ENCODE measurements around the gene ADAMTS14.

Gene ADAMTS14

DNA sequence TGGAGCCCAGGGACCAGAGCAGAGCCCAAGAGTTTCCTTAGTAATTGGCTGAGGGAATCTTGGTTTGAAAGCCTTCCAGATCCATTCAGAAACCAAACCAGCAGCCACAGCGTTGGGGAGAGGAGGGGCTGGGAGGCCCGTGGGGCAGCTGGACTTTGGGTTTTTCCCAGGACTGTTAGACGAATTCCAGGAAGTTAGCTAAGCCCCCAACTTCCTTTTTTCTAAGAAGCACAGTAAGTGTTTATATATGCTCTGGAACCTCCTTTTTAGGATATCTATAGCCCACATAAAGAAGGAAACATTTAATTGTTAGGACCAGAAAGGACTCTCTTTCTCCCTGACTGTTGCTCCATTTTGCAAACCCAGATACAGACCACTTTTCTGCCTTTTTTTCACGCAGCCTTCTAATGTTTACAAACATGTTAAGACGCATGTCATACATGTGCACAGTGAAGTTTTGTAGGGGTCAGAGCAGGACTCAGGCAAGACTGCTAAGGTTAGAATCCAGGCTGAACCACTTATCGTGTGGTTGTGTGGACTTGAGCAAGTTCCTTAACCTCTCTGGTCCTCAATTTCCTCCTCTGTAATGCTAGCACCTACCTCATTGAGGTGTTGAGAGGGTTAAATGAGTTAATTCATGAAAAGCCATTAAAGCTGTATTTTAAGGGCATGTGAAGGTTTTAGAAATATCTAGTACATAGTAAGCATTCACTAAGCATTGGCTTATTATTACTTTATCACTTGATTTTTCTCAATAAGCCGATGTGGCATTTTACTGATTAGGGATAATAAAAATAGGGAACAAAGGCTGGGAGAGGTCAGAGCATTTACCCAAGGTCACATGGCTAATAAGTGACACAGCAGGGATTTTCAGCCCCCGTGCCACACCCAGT lies 70.5 kb downstream of the ADAMTS14 start:
- no peak overlapping the region for H3K27ac ChIP-seq
- no peak for TF ChIP-seq ZFX (IDR thresholded peaks at IDR 0.05; ENCODE audit: borderline replicate concordance)
- TF ChIP-seq, protein P1, sequence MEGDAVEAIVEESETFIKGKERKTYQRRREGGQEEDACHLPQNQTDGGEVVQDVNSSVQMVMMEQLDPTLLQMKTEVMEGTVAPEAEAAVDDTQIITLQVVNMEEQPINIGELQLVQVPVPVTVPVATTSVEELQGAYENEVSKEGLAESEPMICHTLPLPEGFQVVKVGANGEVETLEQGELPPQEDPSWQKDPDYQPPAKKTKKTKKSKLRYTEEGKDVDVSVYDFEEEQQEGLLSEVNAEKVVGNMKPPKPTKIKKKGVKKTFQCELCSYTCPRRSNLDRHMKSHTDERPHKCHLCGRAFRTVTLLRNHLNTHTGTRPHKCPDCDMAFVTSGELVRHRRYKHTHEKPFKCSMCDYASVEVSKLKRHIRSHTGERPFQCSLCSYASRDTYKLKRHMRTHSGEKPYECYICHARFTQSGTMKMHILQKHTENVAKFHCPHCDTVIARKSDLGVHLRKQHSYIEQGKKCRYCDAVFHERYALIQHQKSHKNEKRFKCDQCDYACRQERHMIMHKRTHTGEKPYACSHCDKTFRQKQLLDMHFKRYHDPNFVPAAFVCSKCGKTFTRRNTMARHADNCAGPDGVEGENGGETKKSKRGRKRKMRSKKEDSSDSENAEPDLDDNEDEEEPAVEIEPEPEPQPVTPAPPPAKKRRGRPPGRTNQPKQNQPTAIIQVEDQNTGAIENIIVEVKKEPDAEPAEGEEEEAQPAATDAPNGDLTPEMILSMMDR (IDR thresholded peaks at IDR 0.05), result no peak

DNA sequence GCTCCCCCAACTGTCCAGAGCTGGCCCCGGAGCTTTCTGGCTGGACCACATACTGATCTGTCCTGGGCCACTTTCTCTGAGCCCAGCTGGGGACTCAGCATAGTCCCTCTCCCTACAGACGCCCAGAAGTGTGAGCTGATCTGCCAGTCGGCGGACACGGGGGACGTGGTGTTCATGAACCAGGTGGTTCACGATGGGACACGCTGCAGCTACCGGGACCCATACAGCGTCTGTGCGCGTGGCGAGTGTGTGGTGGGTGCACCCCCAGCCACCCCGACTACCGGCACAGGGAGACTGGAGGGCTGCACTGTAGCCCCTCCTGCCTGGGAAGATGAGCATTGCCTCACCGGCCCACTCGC lies 71.1 kb downstream of the ADAMTS14 start:
- TF ChIP-seq, protein P1 (IDR thresholded peaks at IDR 0.05), result no peak
- no peak for TF ChIP-seq ZFX (IDR thresholded peaks at IDR 0.05; ENCODE audit: borderline replicate concordance)
- H3K27ac ChIP-seq, result no peak overlapping the region

DNA sequence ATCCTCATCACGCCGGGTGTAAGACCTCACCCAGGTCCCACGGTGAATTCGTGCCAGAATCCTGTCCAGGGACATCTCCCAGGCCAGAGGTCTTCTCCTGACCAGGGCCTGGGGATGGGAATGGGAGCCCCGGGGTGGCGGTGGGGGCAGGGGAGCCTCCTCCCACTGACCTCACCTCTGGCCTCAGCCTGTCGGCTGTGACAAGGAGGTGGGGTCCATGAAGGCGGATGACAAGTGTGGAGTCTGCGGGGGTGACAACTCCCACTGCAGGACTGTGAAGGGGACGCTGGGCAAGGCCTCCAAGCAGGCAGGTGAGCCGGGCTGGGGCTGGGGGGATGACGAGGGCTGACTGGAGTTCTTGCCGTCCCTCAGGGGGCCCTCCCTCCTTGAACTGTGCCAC lies 71.6 kb downstream of the ADAMTS14 start:
- no peak overlapping the region for H3K27ac ChIP-seq
- TF ChIP-seq, protein P1 (IDR thresholded peaks at IDR 0.05), result no peak
- TF ChIP-seq ZFX (IDR thresholded peaks at IDR 0.05; ENCODE audit: borderline replicate concordance), result no peak

DNA sequence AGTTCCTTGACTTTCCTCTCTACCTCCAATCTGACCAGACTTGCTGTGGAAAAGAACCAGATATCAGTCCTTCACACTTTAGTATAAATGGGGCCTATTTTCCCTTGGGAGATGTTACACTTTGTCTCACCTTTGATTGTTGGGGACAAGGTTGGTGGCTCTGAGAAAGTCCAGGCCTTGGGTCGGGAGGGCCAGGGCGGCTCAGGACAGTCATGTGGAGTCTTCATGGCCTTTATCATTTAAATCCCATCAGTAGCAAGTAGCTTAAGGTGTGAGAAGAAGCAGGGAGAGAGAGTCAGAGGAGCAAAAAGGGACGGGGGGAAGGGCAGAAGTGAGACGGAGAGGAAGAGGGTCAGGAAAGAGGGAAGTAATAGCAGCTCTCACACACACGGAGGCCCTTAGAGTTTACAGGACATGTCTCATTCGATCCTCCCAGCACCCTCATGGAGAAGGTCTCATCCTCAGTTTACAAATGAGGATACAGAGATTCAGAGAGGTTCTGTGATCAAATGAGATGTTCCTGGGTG lies 72.4 kb downstream of the ADAMTS14 start:
- TF ChIP-seq ZFX (IDR thresholded peaks at IDR 0.05; ENCODE audit: borderline replicate concordance), result no peak
- TF ChIP-seq, protein P1 (IDR thresholded peaks at IDR 0.05), result no peak
- no peak overlapping the region for H3K27ac ChIP-seq

DNA sequence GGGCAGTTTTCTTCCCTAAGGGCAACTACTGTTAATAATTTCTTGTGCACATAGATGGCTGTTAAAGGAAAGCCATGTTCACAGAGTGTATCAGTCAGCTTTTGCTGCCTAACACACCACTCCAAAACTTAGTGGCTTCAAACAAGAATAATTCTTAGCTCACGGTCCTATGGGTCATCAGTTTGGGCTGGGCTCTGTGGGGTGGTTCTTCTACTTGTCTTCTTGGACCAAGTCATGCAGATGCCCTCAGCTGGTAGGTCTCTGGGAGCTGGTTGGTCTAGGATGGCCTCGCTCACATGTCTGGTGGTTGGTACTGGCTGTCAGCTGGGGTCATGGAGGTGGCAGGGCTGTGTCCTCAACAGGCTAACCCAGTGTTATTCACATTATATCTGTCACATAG lies 73.2 kb downstream of the ADAMTS14 start:
- H3K27ac ChIP-seq, result no peak overlapping the region
- TF ChIP-seq, protein P1 (IDR thresholded peaks at IDR 0.05), result no peak
- no peak for TF ChIP-seq ZFX (IDR thresholded peaks at IDR 0.05; ENCODE audit: borderline replicate concordance)

DNA sequence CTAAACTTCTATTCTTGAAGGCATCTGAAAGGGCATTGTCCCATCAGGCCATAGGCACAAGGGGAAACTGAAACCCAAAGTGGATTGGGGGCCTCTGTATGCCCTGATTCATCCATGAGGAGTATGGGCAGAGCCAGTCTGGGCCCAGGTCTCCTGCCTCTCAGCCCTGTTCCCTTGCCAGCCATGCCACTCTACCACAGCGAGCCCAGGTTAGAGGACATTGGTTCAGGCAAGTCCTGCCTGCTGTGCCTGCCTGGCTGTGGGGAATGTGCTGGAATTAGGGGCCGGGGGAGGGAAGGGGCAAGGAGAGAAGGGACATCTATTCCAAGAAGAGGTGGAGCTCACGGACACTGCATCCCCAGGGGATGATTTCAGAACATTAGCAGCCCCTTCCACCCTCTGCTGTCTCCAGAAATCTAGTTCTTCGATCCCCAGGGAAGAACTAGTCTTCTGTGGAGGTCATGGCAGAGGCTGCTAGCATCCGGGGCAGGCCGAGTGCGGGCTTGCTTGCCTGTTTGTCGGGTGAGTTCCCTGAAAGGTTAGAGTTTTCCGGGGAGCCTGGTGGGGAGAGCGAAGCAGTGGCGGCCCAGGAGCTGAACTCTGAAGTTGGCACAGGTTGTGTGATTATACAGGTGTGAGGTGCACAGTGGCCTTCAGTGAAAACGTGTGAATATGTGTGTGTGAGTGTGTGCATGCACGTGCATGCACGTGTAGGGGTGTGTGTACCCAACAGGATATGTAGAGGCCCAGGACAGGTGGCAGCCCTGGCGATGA lies 75.1 kb downstream of the ADAMTS14 start:
- TF ChIP-seq, protein P1 (IDR thresholded peaks at IDR 0.05), result no peak
- no peak for TF ChIP-seq ZFX (IDR thresholded peaks at IDR 0.05; ENCODE audit: borderline replicate concordance)
- H3K27ac ChIP-seq, result no peak overlapping the region

Data from 22Rv1 (cell line).